Raji (cell line): ENCODE data around the gene RPS6KA2.

Experiments
- POLR2A ChIP-seq: IDR thresholded peaks from 2 replicates; pipeline ENCODE4 v1.6.1; 2011; ENCODE audit warnings: low read depth, low read length, control low read depth; ENCODE audit not compliant: insufficient read depth

Gene RPS6KA2

GRCh38 chr6:166565084-166565967, 61.7 kb downstream of the RPS6KA2 start:
- TF ChIP-seq POLR2A: no peak

DNA sequence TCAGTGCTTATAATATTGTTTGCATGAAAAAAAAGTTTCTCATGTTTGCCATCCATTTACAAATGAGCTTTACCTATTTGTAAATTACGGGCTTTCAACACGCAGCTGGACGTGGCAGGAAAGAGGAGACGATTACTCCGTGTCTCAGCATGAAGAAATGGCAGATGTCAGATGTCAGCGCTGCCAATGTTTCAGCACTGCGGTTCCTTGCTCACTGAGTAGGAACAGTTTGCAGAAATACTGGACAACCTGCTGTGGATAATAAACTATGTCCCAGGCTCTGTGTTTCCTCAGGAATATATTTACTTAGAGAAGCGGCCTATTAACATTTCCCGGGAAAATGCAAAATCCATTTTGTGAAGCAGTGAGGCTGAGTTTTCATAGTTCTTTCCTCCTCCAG, 63.2 kb downstream of the RPS6KA2 start:
- TF ChIP-seq POLR2A: no peak

GRCh38 chr6:166563200-166563599, 63.9 kb downstream of the RPS6KA2 start:
- no peak for TF ChIP-seq POLR2A

DNA sequence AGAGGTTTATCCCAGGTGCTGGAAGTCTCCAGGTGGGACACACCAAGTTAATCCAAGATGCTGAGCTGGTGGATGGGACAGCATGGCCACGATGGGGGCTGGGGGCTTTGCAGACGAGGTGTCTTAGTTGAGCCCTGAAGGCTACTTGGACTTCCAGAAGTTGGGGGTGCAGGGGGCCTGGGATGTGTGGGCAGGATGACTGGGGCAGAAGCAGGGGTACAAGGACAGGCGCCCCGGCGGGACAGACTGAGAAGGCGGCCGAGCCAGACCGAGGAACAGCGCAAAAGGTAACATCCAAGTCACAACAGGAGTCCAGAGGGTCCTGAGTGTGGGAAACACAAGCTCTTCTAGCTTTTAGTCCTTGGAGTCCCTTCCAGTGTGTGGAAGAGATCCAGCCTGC, 64.3 kb downstream of the RPS6KA2 start:
- no peak for TF ChIP-seq POLR2A

DNA sequence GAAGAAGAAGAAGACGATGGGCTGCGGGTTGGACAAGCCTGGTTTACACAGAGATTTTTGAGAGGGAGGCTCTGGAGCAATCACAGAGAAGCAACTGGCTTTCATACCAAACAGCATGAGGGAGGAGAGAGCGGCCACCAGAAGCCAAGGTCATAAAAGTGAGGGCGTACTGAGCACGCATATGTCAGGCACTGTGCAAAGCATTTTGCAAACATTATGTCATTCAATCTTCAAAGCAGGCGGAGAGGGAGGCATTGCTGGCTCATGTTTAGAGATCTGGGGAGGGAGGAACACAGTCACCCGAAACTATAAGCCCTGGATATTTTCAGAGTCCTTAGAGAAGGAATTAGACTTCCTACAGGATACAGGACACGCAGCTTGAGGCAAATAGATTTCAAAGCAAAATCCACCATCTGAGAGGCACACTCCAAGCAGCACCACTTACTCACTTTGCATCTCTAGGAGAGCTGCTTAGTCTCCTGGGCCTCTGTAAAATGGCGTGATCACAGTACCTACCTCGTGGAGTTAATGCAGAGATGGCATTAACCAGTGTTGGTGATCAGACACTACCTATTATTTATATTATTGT, 65.2 kb downstream of the RPS6KA2 start:
- TF ChIP-seq POLR2A: no peak

- TF ChIP-seq POLR2A: no peak
Observed at GRCh38 chr6:166560222-166560621, 66.8 kb downstream of the RPS6KA2 start.

GRCh38 chr6:166559662-166560061, 67.4 kb downstream of the RPS6KA2 start:
- no peak for TF ChIP-seq POLR2A

- TF ChIP-seq POLR2A: no peak
Observed at GRCh38 chr6:166559211-166559610, 67.8 kb downstream of the RPS6KA2 start.

DNA sequence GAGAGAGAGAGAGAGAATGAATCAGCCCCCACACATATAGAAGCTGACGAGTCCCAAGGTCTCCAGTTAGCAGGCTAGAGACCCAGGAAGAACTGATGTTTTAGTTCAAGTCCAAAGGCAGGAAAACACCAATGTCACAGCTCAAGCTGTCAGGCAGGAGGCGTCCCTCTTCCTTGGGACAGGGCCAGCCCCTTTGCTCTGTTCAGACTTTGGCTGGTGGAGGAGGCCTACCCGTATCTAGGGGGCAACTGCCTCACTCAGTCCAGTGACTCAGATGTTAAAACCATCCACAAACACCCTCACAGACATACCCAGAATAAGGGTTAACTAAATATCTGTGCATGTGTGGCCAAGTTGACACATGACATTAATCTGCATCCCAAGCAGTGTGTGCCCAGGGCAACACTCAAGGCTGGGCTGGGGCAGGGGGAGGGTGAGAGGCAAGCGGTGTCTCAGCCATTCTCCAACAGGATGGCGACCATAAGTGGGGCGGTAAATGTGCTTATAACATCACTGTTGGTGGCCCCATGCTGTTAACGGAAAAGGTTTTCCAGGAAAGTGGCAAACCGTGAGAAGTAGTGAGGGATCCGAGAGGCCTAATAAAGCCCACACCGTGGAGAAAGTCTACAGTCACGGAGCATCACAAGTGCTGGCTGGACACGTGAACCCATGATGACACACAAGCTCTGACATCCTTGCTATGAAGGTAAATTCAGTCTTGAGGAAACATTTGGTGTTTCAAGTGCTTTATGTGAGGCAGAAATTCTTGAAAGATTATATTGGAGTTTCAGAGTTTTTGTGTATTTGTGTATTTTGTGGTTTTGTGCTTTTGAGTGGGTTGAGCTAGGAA, 68.7 kb downstream of the RPS6KA2 start:
- no peak for TF ChIP-seq POLR2A

GRCh38 chr6:166556863-166557322, 70.2 kb downstream of the RPS6KA2 start:
- no peak for TF ChIP-seq POLR2A

DNA sequence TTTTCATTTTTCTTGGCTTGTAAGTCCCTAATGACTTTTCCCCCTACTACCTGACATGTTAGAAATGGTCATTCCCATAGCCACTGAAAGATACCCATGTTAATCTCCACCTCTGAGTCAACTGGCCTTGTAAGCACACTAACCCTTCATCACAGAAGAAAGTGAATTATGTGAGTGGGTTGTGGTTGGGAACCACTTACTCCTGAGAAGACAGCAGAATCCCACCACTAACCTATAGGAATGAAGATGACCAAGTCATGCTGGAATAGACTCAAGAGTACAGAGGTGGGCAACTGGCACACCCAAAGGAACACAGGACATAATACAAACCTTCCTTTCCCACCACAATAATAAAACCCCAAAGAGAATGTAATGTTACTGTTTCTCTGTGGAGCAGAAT, 70.7 kb downstream of the RPS6KA2 start:
- no peak for TF ChIP-seq POLR2A

- no peak for TF ChIP-seq POLR2A
Observed at GRCh38 chr6:166555086-166555485, 72.0 kb downstream of the RPS6KA2 start.

DNA sequence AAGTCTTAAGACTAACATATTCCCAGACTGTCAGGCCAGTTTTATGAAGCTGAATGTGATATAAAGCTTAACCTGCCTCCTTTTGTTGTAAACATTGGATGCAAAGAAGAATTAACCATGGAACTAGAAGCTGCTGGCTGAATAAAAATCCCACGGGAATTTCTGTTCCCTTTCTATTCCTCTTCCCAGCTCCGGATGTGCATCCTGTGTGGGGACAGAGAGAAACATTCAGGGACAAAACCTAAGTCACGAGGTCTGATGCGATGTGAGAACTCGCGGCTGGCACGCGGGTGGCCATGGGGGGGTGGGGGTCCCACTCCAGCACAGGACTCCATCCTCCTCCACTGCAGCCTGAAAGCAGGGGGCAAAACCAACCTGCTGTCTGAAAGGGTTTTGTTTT, 72.7 kb downstream of the RPS6KA2 start:
- TF ChIP-seq POLR2A: no peak

GRCh38 chr6:166553563-166554271, 73.3 kb downstream of the RPS6KA2 start:
- no peak for TF ChIP-seq POLR2A

DNA sequence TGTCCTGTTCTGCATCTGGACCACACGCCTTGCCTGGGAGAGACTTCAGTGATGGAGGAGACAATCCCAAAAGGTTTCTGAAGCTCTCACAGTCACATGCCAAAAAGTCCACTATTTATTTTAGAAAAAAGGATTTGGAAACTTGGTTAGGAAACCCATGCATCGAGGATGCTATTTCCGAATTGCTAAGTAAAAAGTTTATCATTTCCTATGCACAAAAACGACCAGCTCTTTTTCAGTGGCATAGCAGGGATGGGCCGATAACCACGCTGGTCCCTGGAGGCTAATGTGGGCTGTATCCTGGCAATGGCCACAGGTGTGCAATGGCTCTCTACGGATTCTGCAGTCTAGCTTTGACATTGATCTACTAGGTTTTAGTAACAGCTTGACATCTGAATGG, 74.5 kb downstream of the RPS6KA2 start:
- TF ChIP-seq POLR2A: no peak
